ENCODE results near the gene AADACL4. TPM values are rescaled to one million over a fixed set of nuclear protein-coding genes. Genes with fewer than 3 reads are reported as not detected.

Gene AADACL4
- total RNA-seq, 1 experiment from 2014 or later, result not detected

GRCh38 chr1:12634156-12634555 is 9.7 kb upstream of the AADACL4 start:
- H3K79me2 ChIP-seq (ENCODE audit: insufficient read depth, low read length), result no peaks in the 10 kb centered on the region
- Mint-ChIP-seq H3K27ac (peak overlapping the region in 1 of 3 experiments; percentile 48; a peak in 3 of 7 replicates), H3K9me3 (peaks cover 17 to 18% of the 10 kb centered on the region in 2 experiments), H3K27me3 (ENCODE audit: low read depth) (no peaks in the 10 kb centered on the region; the same call in 1 of the 2 replicates), H3K36me3 (ENCODE audit: insufficient read depth in 1 of 3, low read depth in 3 of 3) (peaks cover 5 to 13% (median 7%) of the 10 kb centered on the region in 3 experiments), H3K4me1 (peaks cover 54 to 55% of the 10 kb centered on the region in 2 experiments), H3K4me3 (no peak overlapping the region)
- no peak overlapping the region for H2BK5ac ChIP-seq (ENCODE audit: insufficient read length, low read length)
- no peak overlapping the region for H3T11ph ChIP-seq (ENCODE audit: low read length)
- H3K4ac ChIP-seq (ENCODE audit: low read depth, low read length), result no peak overlapping the region
- no peak overlapping the region for H3K18ac ChIP-seq (ENCODE audit: insufficient read length, low read depth, low read length)
- no peak overlapping the region for H2BK15ac ChIP-seq (ENCODE audit: low read depth, low read length)
- no peak overlapping the region for H3K14ac ChIP-seq (ENCODE audit: insufficient read depth, low read length)
- no peaks in the 10 kb centered on the region for H3K23me2 ChIP-seq (ENCODE audit: insufficient read length, low read depth, low read length, poor library complexity, severe bottlenecking)
- no peak overlapping the region for H4K5ac ChIP-seq (ENCODE audit: insufficient read length, low read depth, low read length)
- no CpG with 5 or more reads among the region's 8 CpGs for WGBS (ENCODE audit: extremely low coverage, insufficient read length, low lambda C conversion rate)
- H2BK120ac ChIP-seq (ENCODE audit: low read depth, low read length, poor library complexity, severe bottlenecking), result no peak overlapping the region
- H4K20me1 ChIP-seq (ENCODE audit: control insufficient read depth, insufficient read depth, insufficient read length), result no peaks in the 10 kb centered on the region
- H3K4me1 ChIP-seq (ENCODE audit: insufficient read depth, low read length), result peaks cover 5% of the 10 kb centered on the region; the same call in 1 of the 2 replicates
- H3K9me3 ChIP-seq (ENCODE audit: control insufficient read depth, low read depth, low read length), result peaks cover 1% of the 10 kb centered on the region
- H3K27me3 ChIP-seq (ENCODE audit: insufficient read depth, low read length), result no peaks in the 10 kb centered on the region
- H2BK20ac ChIP-seq (ENCODE audit: low read depth, low read length, poor library complexity, severe bottlenecking), result no peak overlapping the region
- no peak overlapping the region for H3K23ac ChIP-seq (ENCODE audit: insufficient read length, low read depth, low read length)
- H4K91ac ChIP-seq (ENCODE audit: insufficient read length, low read depth, low read length), result no peak overlapping the region
- no peaks in the 10 kb centered on the region for H3K79me1 ChIP-seq (ENCODE audit: insufficient read depth, low read depth, low read length, poor library complexity, severe bottlenecking)
- no peak overlapping the region for H4K8ac ChIP-seq (replicated peaks; ENCODE audit: insufficient read length, low read depth, low read length)
- H2BK12ac ChIP-seq (ENCODE audit: insufficient read length, low read depth, low read length), result no peak overlapping the region
- H3K4me2 ChIP-seq (ENCODE audit: insufficient read depth, insufficient read length, low read length), result no peak overlapping the region
- H3K9ac ChIP-seq (ENCODE audit: extremely low read depth, insufficient read length, low read length), result no peak overlapping the region
- no peak overlapping the region for H2AK5ac ChIP-seq (ENCODE audit: insufficient read length, low read length)
- H3K27ac ChIP-seq (ENCODE audit: insufficient read length, low read depth, low read length), result no peak overlapping the region
- no peak overlapping the region for H2AFZ ChIP-seq (ENCODE audit: low read length)
- H3K56ac ChIP-seq (ENCODE audit: insufficient read length, low read depth, low read length), result no peak overlapping the region
- TF ChIP-seq, protein P1, sequence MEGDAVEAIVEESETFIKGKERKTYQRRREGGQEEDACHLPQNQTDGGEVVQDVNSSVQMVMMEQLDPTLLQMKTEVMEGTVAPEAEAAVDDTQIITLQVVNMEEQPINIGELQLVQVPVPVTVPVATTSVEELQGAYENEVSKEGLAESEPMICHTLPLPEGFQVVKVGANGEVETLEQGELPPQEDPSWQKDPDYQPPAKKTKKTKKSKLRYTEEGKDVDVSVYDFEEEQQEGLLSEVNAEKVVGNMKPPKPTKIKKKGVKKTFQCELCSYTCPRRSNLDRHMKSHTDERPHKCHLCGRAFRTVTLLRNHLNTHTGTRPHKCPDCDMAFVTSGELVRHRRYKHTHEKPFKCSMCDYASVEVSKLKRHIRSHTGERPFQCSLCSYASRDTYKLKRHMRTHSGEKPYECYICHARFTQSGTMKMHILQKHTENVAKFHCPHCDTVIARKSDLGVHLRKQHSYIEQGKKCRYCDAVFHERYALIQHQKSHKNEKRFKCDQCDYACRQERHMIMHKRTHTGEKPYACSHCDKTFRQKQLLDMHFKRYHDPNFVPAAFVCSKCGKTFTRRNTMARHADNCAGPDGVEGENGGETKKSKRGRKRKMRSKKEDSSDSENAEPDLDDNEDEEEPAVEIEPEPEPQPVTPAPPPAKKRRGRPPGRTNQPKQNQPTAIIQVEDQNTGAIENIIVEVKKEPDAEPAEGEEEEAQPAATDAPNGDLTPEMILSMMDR (conservative IDR thresholded peaks at IDR 0.05), result no peak
- no peak for DNase-seq

Measured in H9 (cell line).